ENCODE data around the gene CPA1. TPM values are rescaled to one million over a fixed set of nuclear protein-coding genes. Genes with fewer than 3 reads are reported as not detected.

CPA1 gene
- total RNA-seq (ENCODE audit: unreplicated experiment) = not detected
- long read RNA-seq = 0 reads

GRCh38 chr7:130379921-130380860 lies at the start of gene CPA1:
CPA1 (plus strand) TSS chr7:130380494; CDS start chr7:130380521, 27 bp downstream.
- Mint-ChIP-seq H3K9me3 (ENCODE audit: unreplicated experiment) (no peaks in the 10 kb centered on the region), H3K4me3 (ENCODE audit: unreplicated experiment) (no peak within 1 kb of the TSS), H3K36me3 (ENCODE audit: low read depth, unreplicated experiment) (peaks cover 7% of the 10 kb centered on the region), H3K27me3 (ENCODE audit: unreplicated experiment) (peaks cover 8% of the 10 kb centered on the region), H3K27ac (ENCODE audit: unreplicated experiment) (no peak within 1 kb of the TSS), H3K4me1 (ENCODE audit: unreplicated experiment) (no peaks in the 10 kb centered on the region)
- no peak for TF ChIP-seq CTCF (IDR thresholded peaks at IDR 0.05; ENCODE audit: unreplicated experiment)
- no peak for DNase-seq (ENCODE audit: low spot score)

DNA sequence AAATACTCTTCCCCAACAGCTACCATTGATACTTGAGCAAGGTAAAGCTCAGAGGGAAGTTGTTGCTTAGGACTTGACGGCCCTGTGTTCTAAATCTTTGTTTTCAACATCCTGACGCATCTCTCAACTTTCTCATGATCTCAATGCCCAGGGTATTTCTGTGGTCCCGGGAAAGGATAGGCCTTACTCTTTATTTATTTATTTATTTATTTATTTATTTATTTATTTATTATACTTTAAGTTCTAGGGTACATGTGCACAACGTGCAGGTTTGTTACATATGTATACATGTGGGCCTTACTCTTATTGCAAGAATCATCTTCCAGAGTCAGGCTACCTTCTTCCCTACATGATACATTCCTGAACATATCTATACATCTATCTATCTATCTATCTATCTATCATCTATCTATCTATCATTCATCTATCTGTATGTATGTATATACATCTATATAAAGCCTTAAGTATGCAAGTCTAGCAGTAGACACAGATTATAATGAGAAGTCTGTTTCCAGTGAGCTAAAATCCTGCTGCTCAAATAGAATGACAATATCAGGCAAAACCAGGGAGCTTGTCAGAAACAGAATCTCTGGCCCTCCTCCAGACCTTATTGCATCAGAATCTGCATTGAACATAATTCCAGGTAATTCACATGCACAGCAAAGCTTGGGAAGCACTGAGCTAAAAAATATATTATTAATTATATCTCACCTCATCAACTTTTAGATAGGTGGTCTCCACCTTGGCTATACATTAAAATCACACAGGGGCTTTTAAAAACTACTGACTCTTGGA lies 47.8 kb upstream of the CPA1 start:
- DNase-seq (ENCODE audit: low spot score) = no peak
- Mint-ChIP-seq H3K9me3 (ENCODE audit: unreplicated experiment) (no peaks in the 10 kb centered on the region), H3K4me1 (ENCODE audit: unreplicated experiment) (no peaks in the 10 kb centered on the region), H3K36me3 (ENCODE audit: low read depth, unreplicated experiment) (no peaks in the 10 kb centered on the region), H3K27me3 (ENCODE audit: unreplicated experiment) (peaks cover 3% of the 10 kb centered on the region), H3K27ac (ENCODE audit: unreplicated experiment) (no peak overlapping the region), H3K4me3 (ENCODE audit: unreplicated experiment) (no peak overlapping the region)
- TF ChIP-seq CTCF (IDR thresholded peaks at IDR 0.05; ENCODE audit: unreplicated experiment) = no peak

DNA sequence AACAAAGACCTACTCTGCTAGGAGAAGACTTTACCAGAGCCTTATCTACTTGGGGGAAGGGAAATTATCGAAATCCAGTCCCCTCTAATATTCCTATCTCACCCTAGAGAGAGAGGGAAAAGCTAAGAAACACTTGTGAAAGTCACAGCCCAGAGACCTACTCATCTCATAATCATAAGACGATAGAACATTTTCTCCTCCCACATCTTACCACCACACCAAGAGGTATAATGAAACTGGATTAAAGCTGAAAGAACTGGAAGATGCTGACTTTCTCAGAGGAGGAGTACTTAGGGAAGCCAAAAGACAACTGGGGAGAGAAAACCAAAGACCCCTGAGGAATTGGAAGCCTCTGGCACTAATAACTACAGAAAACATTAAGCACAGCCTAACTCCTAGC lies 46.5 kb upstream of the CPA1 start:
- Mint-ChIP-seq H3K36me3 (ENCODE audit: low read depth, unreplicated experiment) (no peaks in the 10 kb centered on the region), H3K27ac (ENCODE audit: unreplicated experiment) (no peak overlapping the region), H3K4me3 (ENCODE audit: unreplicated experiment) (no peak overlapping the region), H3K9me3 (ENCODE audit: unreplicated experiment) (no peaks in the 10 kb centered on the region), H3K27me3 (ENCODE audit: unreplicated experiment) (peaks cover 3% of the 10 kb centered on the region), H3K4me1 (ENCODE audit: unreplicated experiment) (no peaks in the 10 kb centered on the region)
- TF ChIP-seq CTCF (IDR thresholded peaks at IDR 0.05; ENCODE audit: unreplicated experiment) = no peak
- DNase-seq (ENCODE audit: low spot score) = no peak

GRCh38 chr7:130334274-130334673 lies 46.0 kb upstream of the CPA1 start:
- Mint-ChIP-seq H3K4me3 (ENCODE audit: unreplicated experiment) (no peak overlapping the region), H3K27me3 (ENCODE audit: unreplicated experiment) (peaks cover 3% of the 10 kb centered on the region), H3K9me3 (ENCODE audit: unreplicated experiment) (no peaks in the 10 kb centered on the region), H3K36me3 (ENCODE audit: low read depth, unreplicated experiment) (no peaks in the 10 kb centered on the region), H3K27ac (ENCODE audit: unreplicated experiment) (no peak overlapping the region), H3K4me1 (ENCODE audit: unreplicated experiment) (no peaks in the 10 kb centered on the region)
- no peak for TF ChIP-seq CTCF (IDR thresholded peaks at IDR 0.05; ENCODE audit: unreplicated experiment)
- DNase-seq (ENCODE audit: low spot score) = no peak
